GM23338 (cell line): ENCODE data around the gene MRPS6. TPM values are rescaled to one million over a fixed set of nuclear protein-coding genes. Genes with fewer than 3 reads are reported as not detected.

ENCODE experiments used
- ATAC-seq: fragments of 200-7000 bp; cut with Tn5 transposase; 3 replicates; pipeline ENCODE4 v1.9.1; 2020
- DNase-seq: peaks from one replicate; pipeline ENCODE4 v3.0.0-alpha.2; 2015; ENCODE audit warnings: low spot score
- H2AFZ ChIP-seq: fragments of 200-600 bp; sonication (generic); 2 replicates; pipeline ENCODE4 v1.8.0; 2016; ENCODE audit warnings: antibody characterized with exemption, mild to moderate bottlenecking, moderate library complexity
- H3F3A ChIP-seq: fragments of 200-600 bp; sonication (generic); replicated peaks from 2 replicates; pipeline ENCODE4 v1.8.0; 2017; ENCODE audit warnings: antibody characterized with exemption, mixed run types, low read depth
- H3K27ac ChIP-seq: fragments of 200-600 bp; sonication (generic); 2 replicates; pipeline ENCODE4 v1.6.1; 2016; ENCODE audit warnings: low read depth
- H3K27me3 ChIP-seq: fragments of 200-600 bp; sonication (generic); 2 replicates; pipeline ENCODE4 v1.8.0; 2016; ENCODE audit warnings: mild to moderate bottlenecking, mixed run types, moderate library complexity; ENCODE audit not compliant: insufficient read depth
- H3K36me3 ChIP-seq: fragments of 200-600 bp; sonication (generic); 2 replicates; pipeline ENCODE4 v1.8.0; 2016; ENCODE audit warnings: mild to moderate bottlenecking; ENCODE audit not compliant: insufficient read depth
- H3K4me1 ChIP-seq: fragments of 200-600 bp; sonication (generic); 2 replicates; pipeline ENCODE4 v1.8.0; 2016; ENCODE audit warnings: mild to moderate bottlenecking, moderate library complexity; ENCODE audit not compliant: insufficient read depth
- H3K4me2 ChIP-seq: fragments of 200-600 bp; sonication (generic); 2 replicates; pipeline ENCODE4 v1.7.1; 2017; ENCODE audit warnings: mixed run types
- H3K4me3 ChIP-seq: fragments of 200-600 bp; sonication (generic); 2 replicates; pipeline ENCODE4 v1.6.1; 2016; ENCODE audit warnings: mixed run types
- H3K79me2 ChIP-seq: fragments of 200-600 bp; sonication (generic); replicated peaks from 2 replicates; pipeline ENCODE4 v1.8.0; 2017; ENCODE audit warnings: mild to moderate bottlenecking; ENCODE audit not compliant: insufficient read depth
- H3K9me2 ChIP-seq: fragments of 200-600 bp; sonication (generic); 2 replicates; pipeline ENCODE4 v1.8.0; 2017; ENCODE audit not compliant: insufficient read depth
- H4K20me1 ChIP-seq: fragments of 200-600 bp; sonication (generic); replicated peaks from 2 replicates; pipeline ENCODE4 v1.8.0; 2017; ENCODE audit warnings: mild to moderate bottlenecking; ENCODE audit not compliant: insufficient read depth
- H3K27ac Mint-ChIP-seq: 2 replicates; pipeline ENCODE4 v1.8.0; 2020; ENCODE audit warnings: inconsistent platforms, mild to moderate bottlenecking, moderate library complexity, mixed read lengths
- H3K27me3 Mint-ChIP-seq: 3 replicates; pipeline ENCODE4 v1.8.0; 2022; ENCODE audit warnings: low read depth, mild to moderate bottlenecking, moderate library complexity, mixed read lengths, inconsistent platforms; ENCODE audit not compliant: insufficient read depth, poor library complexity
- H3K36me3 Mint-ChIP-seq: 3 replicates; pipeline ENCODE4 v1.8.0; 2021; ENCODE audit warnings: low read depth, mild to moderate bottlenecking, inconsistent platforms, moderate library complexity, mixed read lengths
- H3K4me1 Mint-ChIP-seq: 3 replicates; pipeline ENCODE4 v1.8.0; 2020; ENCODE audit warnings: mild to moderate bottlenecking, inconsistent platforms, mixed read lengths
- H3K4me3 Mint-ChIP-seq: 3 replicates; pipeline ENCODE4 v1.8.0; 2021; ENCODE audit warnings: moderate library complexity, mild to moderate bottlenecking, inconsistent platforms, mixed read lengths
- H3K9me3 Mint-ChIP-seq: 3 replicates; pipeline ENCODE4 v1.8.0; 2020; ENCODE audit warnings: moderate library complexity, mild to moderate bottlenecking, inconsistent platforms, mixed read lengths
- CREB1 ChIP-seq: fragments of 250-450 bp; sonication (Bioruptor Pico); IDR thresholded peaks from 2 replicates; pipeline ENCODE4 v1.5.0; 2020; ENCODE audit warnings: low read depth, mild to moderate bottlenecking, moderate library complexity
- CTCF ChIP-seq, 2 experiments: fragments of 200-600 bp in 1 of 2; sonication (generic) in 1 of 2; conservative IDR thresholded peaks; 2 replicates each; pipeline versions ENCODE4 v1.5.1 to v1.6.1; 2016 to 2017; ENCODE audit warnings: antibody characterized with exemption in 2 of 2, low read depth in 2 of 2, mild to moderate bottlenecking in 2 of 2, moderate library complexity in 1 of 2
- EZH2phosphoT487 ChIP-seq: fragments of 200-600 bp; sonication (generic); IDR thresholded peaks from one replicate; pipeline ENCODE4 v1.8.1; 2018; ENCODE audit warnings: antibody characterized with exemption; ENCODE audit not compliant: unreplicated experiment
- NANOG ChIP-seq: IDR thresholded peaks from 2 replicates; pipeline ENCODE4 v1.6.1; 2016; ENCODE audit warnings: antibody characterized with exemption, borderline replicate concordance
- POLR2AphosphoS5 ChIP-seq: IDR thresholded peaks from 2 replicates; pipeline ENCODE4 v1.6.1; 2016; ENCODE audit warnings: antibody characterized with exemption, low read depth
- STAT1 ChIP-seq: IDR thresholded peaks from one replicate; pipeline ENCODE4 v1.6.1; 2016; ENCODE audit warnings: antibody characterized with exemption; ENCODE audit not compliant: unreplicated experiment
- ZNF331 ChIP-seq: fragments of 250-450 bp; sonication (Bioruptor Pico); IDR thresholded peaks from 2 replicates; pipeline ENCODE4 v1.5.0; 2020; ENCODE audit warnings: low read depth, mild to moderate bottlenecking, moderate library complexity
- ZNF462 ChIP-seq: fragments of 250-450 bp; sonication (Bioruptor Pico); IDR thresholded peaks from 2 replicates; pipeline ENCODE4 v1.5.0; 2020; ENCODE audit warnings: mild to moderate bottlenecking, moderate library complexity
- polyA plus RNA-seq: library from polyadenylated mRNA; unstranded; fragments of >200 nt; fragmentation: Nextera tagmentation; extraction: Ambion mirVana; gene quantifications from 2 replicates; pipeline ENCODE4 v1.2.1, GENCODE V29; 2016
- total RNA-seq: library from RNA; depleted of rRNA; stranded (reverse); fragments of >200 nt; shearing (Covaris generic); gene quantifications from 2 replicates; pipeline ENCODE4 v1.2.3, GENCODE V29; 2014
- TF ChIP-seq, protein P1 (sequence below): IDR thresholded peaks from one replicate; pipeline ENCODE4 v1.6.1; 2018; ENCODE audit warnings: antibody characterized with exemption; ENCODE audit not compliant: unreplicated experiment
- TF ChIP-seq, protein P2 (sequence below): IDR thresholded peaks from 2 replicates; pipeline ENCODE4 v1.6.1; 2016; ENCODE audit warnings: antibody characterized with exemption

MRPS6 gene
- total and polyA plus RNA-seq, 2 experiments from 2014 or later, result 80.5 to 242 TPM

DNA sequence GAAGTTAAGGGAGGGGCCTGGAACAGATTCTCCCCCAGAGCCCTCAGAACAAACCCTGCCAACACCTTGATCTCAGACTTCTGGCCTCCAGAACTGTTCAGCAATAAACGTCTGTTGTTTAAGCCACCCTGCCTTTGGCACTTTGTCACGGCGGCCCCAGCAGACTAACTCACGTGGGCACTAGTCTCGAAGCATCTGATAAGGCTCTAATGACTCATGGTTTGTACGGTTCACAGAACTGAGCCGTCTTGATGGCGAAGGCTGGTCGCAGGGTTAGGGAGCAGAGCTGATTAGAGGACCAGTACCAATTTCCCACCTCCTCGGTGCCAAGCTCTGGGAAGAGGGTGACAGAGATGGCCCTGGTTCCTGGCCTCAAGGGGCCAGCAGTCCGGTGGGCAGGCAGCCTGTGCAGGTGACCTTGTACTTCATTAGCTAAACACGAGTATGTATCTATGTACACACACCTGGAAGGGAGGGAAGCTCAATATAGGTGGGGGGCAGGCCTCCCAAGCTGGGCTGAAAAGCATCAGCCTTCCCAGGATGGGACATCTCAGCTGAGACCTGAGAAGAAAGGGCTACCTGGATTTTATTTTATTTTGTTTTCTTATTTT, 112.8 kb downstream of the MRPS6 start:
- H3K4me1 ChIP-seq, result peaks cover 7% of the 10 kb centered on the region
- no peak overlapping the region for H3K4me3 ChIP-seq
- H3K27me3 Mint-ChIP-seq, result peaks cover 3% of the 10 kb centered on the region
- no peaks in the 10 kb centered on the region for H3K9me3 Mint-ChIP-seq
- H3K27me3 ChIP-seq, result peaks cover 6% of the 10 kb centered on the region; the same call in 1 of the 2 replicates
- peaks cover 7% of the 10 kb centered on the region; the same call in 1 of the 2 replicates for H3K9me2 ChIP-seq
- H3F3A ChIP-seq, result 0 out of 2 replicates have a peak, but pooled peaks cover 3% of the 10 kb centered on the region
- no peaks in the 10 kb centered on the region for H3K79me2 ChIP-seq
- TF ChIP-seq POLR2AphosphoS5 (no peak), CTCF (conservative IDR thresholded peaks at IDR 0.05; ENCODE audit: low read depth in 2 of 2) (no peak), ZNF462 (no peak), CREB1 (CRISPR knock-in tag) (no peak), NANOG (no peak), STAT1 (no peak), ZNF331 (CRISPR knock-in tag) (no peak), EZH2phosphoT487 (no peak)
- TF ChIP-seq, protein P1, sequence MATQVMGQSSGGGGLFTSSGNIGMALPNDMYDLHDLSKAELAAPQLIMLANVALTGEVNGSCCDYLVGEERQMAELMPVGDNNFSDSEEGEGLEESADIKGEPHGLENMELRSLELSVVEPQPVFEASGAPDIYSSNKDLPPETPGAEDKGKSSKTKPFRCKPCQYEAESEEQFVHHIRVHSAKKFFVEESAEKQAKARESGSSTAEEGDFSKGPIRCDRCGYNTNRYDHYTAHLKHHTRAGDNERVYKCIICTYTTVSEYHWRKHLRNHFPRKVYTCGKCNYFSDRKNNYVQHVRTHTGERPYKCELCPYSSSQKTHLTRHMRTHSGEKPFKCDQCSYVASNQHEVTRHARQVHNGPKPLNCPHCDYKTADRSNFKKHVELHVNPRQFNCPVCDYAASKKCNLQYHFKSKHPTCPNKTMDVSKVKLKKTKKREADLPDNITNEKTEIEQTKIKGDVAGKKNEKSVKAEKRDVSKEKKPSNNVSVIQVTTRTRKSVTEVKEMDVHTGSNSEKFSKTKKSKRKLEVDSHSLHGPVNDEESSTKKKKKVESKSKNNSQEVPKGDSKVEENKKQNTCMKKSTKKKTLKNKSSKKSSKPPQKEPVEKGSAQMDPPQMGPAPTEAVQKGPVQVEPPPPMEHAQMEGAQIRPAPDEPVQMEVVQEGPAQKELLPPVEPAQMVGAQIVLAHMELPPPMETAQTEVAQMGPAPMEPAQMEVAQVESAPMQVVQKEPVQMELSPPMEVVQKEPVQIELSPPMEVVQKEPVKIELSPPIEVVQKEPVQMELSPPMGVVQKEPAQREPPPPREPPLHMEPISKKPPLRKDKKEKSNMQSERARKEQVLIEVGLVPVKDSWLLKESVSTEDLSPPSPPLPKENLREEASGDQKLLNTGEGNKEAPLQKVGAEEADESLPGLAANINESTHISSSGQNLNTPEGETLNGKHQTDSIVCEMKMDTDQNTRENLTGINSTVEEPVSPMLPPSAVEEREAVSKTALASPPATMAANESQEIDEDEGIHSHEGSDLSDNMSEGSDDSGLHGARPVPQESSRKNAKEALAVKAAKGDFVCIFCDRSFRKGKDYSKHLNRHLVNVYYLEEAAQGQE, result no peak
- TF ChIP-seq, protein P2, sequence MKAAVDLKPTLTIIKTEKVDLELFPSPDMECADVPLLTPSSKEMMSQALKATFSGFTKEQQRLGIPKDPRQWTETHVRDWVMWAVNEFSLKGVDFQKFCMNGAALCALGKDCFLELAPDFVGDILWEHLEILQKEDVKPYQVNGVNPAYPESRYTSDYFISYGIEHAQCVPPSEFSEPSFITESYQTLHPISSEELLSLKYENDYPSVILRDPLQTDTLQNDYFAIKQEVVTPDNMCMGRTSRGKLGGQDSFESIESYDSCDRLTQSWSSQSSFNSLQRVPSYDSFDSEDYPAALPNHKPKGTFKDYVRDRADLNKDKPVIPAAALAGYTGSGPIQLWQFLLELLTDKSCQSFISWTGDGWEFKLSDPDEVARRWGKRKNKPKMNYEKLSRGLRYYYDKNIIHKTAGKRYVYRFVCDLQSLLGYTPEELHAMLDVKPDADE, result no peak
- no peak overlapping the region for H3K4me2 ChIP-seq
- peaks cover 15% of the 10 kb centered on the region for H3K4me1 Mint-ChIP-seq
- ATAC-seq (no peak), DNase-seq (no peak)
- H2AFZ ChIP-seq, result no peak overlapping the region
- no peaks in the 10 kb centered on the region for H4K20me1 ChIP-seq
- H3K4me3 Mint-ChIP-seq, result no peak overlapping the region
- H3K36me3 ChIP-seq, result no peaks in the 10 kb centered on the region
- no peak overlapping the region for H3K27ac Mint-ChIP-seq
- no peak overlapping the region for H3K27ac ChIP-seq
- H3K36me3 Mint-ChIP-seq, result peaks cover 13% of the 10 kb centered on the region; the same call in 2 of the 3 replicates
